Neural cell (in vitro differentiated cells): Measurements from ENCODE around the gene PRKCG. TPM values are rescaled to one million over a fixed set of nuclear protein-coding genes. Genes with fewer than 3 reads are reported as not detected.

Experiments
- H2AFZ ChIP-seq: fragments of 200-600, 300-800 bp; sonication (generic), shearing (Covaris generic); 2 replicates; pipeline ENCODE4 v1.6.0; 2014; ENCODE audit warnings: low read depth, mild to moderate bottlenecking, antibody characterized with exemption, low read length, moderate library complexity
- H3F3A ChIP-seq: fragments of 200-600 bp; shearing (Covaris generic); 2 replicates; pipeline ENCODE4 v1.6.1; 2016; ENCODE audit warnings: mild to moderate bottlenecking, moderate library complexity, mixed read lengths, antibody characterized with exemption, low read length; ENCODE audit not compliant: insufficient read depth, poor library complexity, severe bottlenecking
- H3K27ac ChIP-seq: fragments of 200-600, 300-800 bp; sonication (generic), shearing (Covaris generic); 2 replicates; pipeline ENCODE4 v1.5.1; 2014; ENCODE audit warnings: mild to moderate bottlenecking, low read length, moderate library complexity
- H3K27me3 ChIP-seq: fragments of 300-800, 200-600 bp; sonication (generic), shearing (Covaris generic); 2 replicates; pipeline ENCODE4 v1.6.0; 2014; ENCODE audit warnings: mild to moderate bottlenecking, low read depth, low read length, moderate library complexity; ENCODE audit not compliant: insufficient read depth
- H3K36me3 ChIP-seq: fragments of 300-800, 200-600 bp; sonication (generic), shearing (Covaris generic); 2 replicates; pipeline ENCODE4 v1.5.1; 2014; ENCODE audit warnings: mild to moderate bottlenecking, antibody characterized with exemption, low read length, moderate library complexity; ENCODE audit not compliant: insufficient read depth
- H3K4me2 ChIP-seq: fragments of 300-800, 200-600 bp; sonication (generic), shearing (Covaris generic); 2 replicates; pipeline ENCODE4 v1.6.0; 2014; ENCODE audit warnings: mild to moderate bottlenecking, low read length
- H3K4me3 ChIP-seq: fragments of 300-800, 200-600 bp; sonication (generic), shearing (Covaris generic); 2 replicates; pipeline ENCODE4 v1.5.1; 2014; ENCODE audit warnings: mild to moderate bottlenecking, low read length, moderate library complexity
- H3K79me2 ChIP-seq: fragments of 200-600 bp; shearing (Covaris generic); replicated peaks from 2 replicates; pipeline ENCODE4 v1.6.0; 2014; ENCODE audit warnings: mild to moderate bottlenecking, low read length, moderate library complexity; ENCODE audit not compliant: insufficient read depth
- H3K9ac ChIP-seq: fragments of 300-800, 200-600 bp; sonication (generic), shearing (Covaris generic); 2 replicates; pipeline ENCODE4 v1.6.1; 2016; ENCODE audit warnings: mild to moderate bottlenecking, low read length, mixed read lengths
- H3K9me2 ChIP-seq: fragments of 200-600 bp; shearing (Covaris generic); 2 replicates; pipeline ENCODE4 v1.6.1; 2016; ENCODE audit warnings: mild to moderate bottlenecking, low read length, mixed read lengths; ENCODE audit not compliant: insufficient read depth
- H3K9me3 ChIP-seq: fragments of 200-600, 300-800 bp; sonication (generic), shearing (Covaris generic); 2 replicates; pipeline ENCODE4 v1.6.1; 2016; ENCODE audit warnings: mild to moderate bottlenecking, mixed run types, low read length, moderate library complexity, mixed read lengths
- H4K20me1 ChIP-seq: fragments of 200-600 bp; shearing (Covaris generic); 2 replicates; pipeline ENCODE4 v1.6.1; 2016; ENCODE audit warnings: mild to moderate bottlenecking, mixed run types; ENCODE audit not compliant: insufficient read depth
- EP300 ChIP-seq: fragments of 450-650 bp; conservative IDR thresholded peaks from 2 replicates; pipeline ENCODE4 v1.6.1; 2014; ENCODE audit warnings: antibody characterized with exemption, mild to moderate bottlenecking, moderate library complexity; ENCODE audit not compliant: poor library complexity, severe bottlenecking
- EZH2 ChIP-seq: fragments of 200-600, 300-800 bp; shearing (Covaris generic), sonication (generic); IDR thresholded peaks from 2 replicates; pipeline ENCODE4 v1.6.1; 2014; ENCODE audit warnings: antibody characterized with exemption, low read length, borderline replicate concordance, mild to moderate bottlenecking; ENCODE audit not compliant: insufficient read depth, poor library complexity, severe bottlenecking
- MXI1 ChIP-seq: fragments of 450-650 bp; conservative IDR thresholded peaks from 2 replicates; pipeline ENCODE4 v1.6.1; 2014; ENCODE audit warnings: antibody characterized with exemption, mild to moderate bottlenecking; ENCODE audit not compliant: poor library complexity, severe bottlenecking
- POLR2AphosphoS5 ChIP-seq: IDR thresholded peaks from 2 replicates; pipeline ENCODE4 v1.6.1; 2012
- RAD21 ChIP-seq: fragments of 450-650 bp; conservative IDR thresholded peaks from 2 replicates; pipeline ENCODE4 v1.6.1; 2014; ENCODE audit warnings: antibody characterized with exemption, mild to moderate bottlenecking, moderate library complexity
- SMC3 ChIP-seq: fragments of 450-650 bp; conservative IDR thresholded peaks from 2 replicates; pipeline ENCODE4 v1.6.1; 2014; ENCODE audit warnings: antibody characterized with exemption, mild to moderate bottlenecking, moderate library complexity; ENCODE audit not compliant: poor library complexity
- TAF1 ChIP-seq: IDR thresholded peaks from 2 replicates; pipeline ENCODE4 v1.6.1; 2012; ENCODE audit warnings: low read depth
- polyA plus RNA-seq: library from polyadenylated mRNA; depleted of rRNA; stranded (reverse); fragments of >200 nt; gene quantifications from 2 replicates; pipeline ENCODE4 v1.2.3, GENCODE V29; 2014
- TF ChIP-seq, protein P1 (sequence below): IDR thresholded peaks from 2 replicates; pipeline ENCODE4 v1.6.1; 2012; ENCODE audit warnings: borderline replicate concordance
- TF ChIP-seq, protein P2 (sequence below): fragments of 450-650 bp; IDR thresholded peaks from 2 replicates; pipeline ENCODE4 v1.5.1; 2014; ENCODE audit warnings: antibody characterized with exemption, mild to moderate bottlenecking, moderate library complexity; ENCODE audit not compliant: poor library complexity, severe bottlenecking

The PRKCG gene
- polyA plus RNA-seq, 1 donor from 2014 or later: 0.99 TPM

DNA sequence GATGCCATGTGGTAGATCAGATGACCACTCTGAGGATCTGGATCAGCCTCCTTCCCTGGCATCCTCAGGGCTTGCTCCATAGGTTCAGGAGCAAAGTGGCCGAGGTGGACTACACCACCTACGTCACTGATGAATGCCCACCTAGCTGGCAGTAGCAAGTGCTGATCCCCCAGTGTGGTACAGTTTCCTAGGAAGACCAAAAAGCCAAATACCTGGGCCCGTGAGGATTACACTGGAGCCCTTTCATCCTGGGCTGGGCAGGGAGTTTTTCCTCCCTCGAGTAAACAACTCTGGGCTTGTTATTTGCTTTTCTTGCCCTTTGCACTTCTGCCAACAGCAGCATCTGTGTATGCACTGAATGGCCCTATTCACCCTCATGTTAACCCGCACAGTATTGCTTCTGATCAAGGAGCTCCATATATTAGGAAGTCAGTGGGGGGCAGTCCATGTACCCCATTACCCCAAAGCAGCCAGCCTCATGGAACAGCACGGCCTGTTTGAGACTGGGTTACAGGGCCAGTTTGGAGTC lies 17.6 kb upstream of the PRKCG start:
- Histone ChIP-seq H3K9ac (no peak overlapping the region), H3K27me3 (no peaks in the 10 kb centered on the region), H3K9me2 (no peaks in the 10 kb centered on the region), H3K79me2 (peaks cover 11% of the 10 kb centered on the region), H2AFZ (no peak overlapping the region), H3K4me2 (no peak overlapping the region), H3K27ac (peak overlapping the region; percentile 12), H3K9me3 (no peaks in the 10 kb centered on the region), H3K4me3 (no peak overlapping the region), H3F3A (no peaks in the 10 kb centered on the region), H4K20me1 (peaks cover 13% of the 10 kb centered on the region), H3K36me3 (no peaks in the 10 kb centered on the region)
- TF ChIP-seq EZH2: no peak
- TF ChIP-seq, protein P1, sequence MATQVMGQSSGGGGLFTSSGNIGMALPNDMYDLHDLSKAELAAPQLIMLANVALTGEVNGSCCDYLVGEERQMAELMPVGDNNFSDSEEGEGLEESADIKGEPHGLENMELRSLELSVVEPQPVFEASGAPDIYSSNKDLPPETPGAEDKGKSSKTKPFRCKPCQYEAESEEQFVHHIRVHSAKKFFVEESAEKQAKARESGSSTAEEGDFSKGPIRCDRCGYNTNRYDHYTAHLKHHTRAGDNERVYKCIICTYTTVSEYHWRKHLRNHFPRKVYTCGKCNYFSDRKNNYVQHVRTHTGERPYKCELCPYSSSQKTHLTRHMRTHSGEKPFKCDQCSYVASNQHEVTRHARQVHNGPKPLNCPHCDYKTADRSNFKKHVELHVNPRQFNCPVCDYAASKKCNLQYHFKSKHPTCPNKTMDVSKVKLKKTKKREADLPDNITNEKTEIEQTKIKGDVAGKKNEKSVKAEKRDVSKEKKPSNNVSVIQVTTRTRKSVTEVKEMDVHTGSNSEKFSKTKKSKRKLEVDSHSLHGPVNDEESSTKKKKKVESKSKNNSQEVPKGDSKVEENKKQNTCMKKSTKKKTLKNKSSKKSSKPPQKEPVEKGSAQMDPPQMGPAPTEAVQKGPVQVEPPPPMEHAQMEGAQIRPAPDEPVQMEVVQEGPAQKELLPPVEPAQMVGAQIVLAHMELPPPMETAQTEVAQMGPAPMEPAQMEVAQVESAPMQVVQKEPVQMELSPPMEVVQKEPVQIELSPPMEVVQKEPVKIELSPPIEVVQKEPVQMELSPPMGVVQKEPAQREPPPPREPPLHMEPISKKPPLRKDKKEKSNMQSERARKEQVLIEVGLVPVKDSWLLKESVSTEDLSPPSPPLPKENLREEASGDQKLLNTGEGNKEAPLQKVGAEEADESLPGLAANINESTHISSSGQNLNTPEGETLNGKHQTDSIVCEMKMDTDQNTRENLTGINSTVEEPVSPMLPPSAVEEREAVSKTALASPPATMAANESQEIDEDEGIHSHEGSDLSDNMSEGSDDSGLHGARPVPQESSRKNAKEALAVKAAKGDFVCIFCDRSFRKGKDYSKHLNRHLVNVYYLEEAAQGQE: no peak
- TF ChIP-seq EP300: no peak
- TF ChIP-seq SMC3: no peak
- no peak for TF ChIP-seq POLR2AphosphoS5
- TF ChIP-seq, protein P2, sequence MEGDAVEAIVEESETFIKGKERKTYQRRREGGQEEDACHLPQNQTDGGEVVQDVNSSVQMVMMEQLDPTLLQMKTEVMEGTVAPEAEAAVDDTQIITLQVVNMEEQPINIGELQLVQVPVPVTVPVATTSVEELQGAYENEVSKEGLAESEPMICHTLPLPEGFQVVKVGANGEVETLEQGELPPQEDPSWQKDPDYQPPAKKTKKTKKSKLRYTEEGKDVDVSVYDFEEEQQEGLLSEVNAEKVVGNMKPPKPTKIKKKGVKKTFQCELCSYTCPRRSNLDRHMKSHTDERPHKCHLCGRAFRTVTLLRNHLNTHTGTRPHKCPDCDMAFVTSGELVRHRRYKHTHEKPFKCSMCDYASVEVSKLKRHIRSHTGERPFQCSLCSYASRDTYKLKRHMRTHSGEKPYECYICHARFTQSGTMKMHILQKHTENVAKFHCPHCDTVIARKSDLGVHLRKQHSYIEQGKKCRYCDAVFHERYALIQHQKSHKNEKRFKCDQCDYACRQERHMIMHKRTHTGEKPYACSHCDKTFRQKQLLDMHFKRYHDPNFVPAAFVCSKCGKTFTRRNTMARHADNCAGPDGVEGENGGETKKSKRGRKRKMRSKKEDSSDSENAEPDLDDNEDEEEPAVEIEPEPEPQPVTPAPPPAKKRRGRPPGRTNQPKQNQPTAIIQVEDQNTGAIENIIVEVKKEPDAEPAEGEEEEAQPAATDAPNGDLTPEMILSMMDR: no peak
- TF ChIP-seq TAF1: no peak
- TF ChIP-seq MXI1: no peak
- TF ChIP-seq RAD21: no peak

DNA sequence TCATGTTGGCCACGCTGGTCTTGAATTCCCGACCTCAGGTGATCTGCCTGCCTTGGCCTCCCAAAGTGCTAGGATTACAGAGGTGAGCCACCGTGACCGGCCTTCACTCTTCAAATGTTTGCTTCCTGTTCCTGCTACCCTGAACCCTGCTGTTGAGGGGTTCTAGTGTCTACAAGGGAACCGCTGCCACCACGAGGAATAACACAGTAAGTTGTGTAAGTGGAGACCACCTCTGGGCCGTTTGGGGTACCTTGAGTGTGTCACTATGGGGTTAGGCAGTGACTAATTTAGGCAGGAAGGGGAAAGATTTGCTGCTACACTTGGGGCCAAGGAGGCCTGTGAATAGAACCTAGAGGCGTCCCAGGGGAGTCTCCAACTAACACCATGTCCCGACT lies 16.5 kb upstream of the PRKCG start:
- no peaks in the 10 kb centered on the region for H3K36me3 ChIP-seq
- peaks cover 11% of the 10 kb centered on the region for H3K79me2 ChIP-seq
- no peaks in the 10 kb centered on the region for H3K9me2 ChIP-seq
- no peaks in the 10 kb centered on the region for H3K27me3 ChIP-seq
- peak overlapping the region; percentile 85 for H3K27ac ChIP-seq
- H3F3A ChIP-seq: no peaks in the 10 kb centered on the region
- peak overlapping the region; percentile 88 for H3K4me3 ChIP-seq
- peak overlapping the region; percentile 87 for H3K9ac ChIP-seq
- no peaks in the 10 kb centered on the region for H3K9me3 ChIP-seq
- peak overlapping the region; percentile 90 for H2AFZ ChIP-seq
- peak overlapping the region; percentile 62 for H3K4me2 ChIP-seq
- peaks cover 14% of the 10 kb centered on the region for H4K20me1 ChIP-seq
- TF ChIP-seq RAD21 (peak; percentile 33), SMC3 (peak; percentile 39), TAF1 (no peak)
- TF ChIP-seq, protein P2: peak; percentile 50
